Bone marrow (tissue), 2 donors: ENCODE measurements around the gene LRRTM4.

Experiments used
- DNase-seq, 2 donors: peaks; one replicate each; lab custom pipeline; 2025; lab: John Stamatoyannopoulos, UW

Gene LRRTM4

GRCh38 chr2:77521931-77522470, at the start of gene LRRTM4:
TSS of gene LRRTM4 (minus strand) at chr2:77522376.
- no peak for DNase-seq

DNA sequence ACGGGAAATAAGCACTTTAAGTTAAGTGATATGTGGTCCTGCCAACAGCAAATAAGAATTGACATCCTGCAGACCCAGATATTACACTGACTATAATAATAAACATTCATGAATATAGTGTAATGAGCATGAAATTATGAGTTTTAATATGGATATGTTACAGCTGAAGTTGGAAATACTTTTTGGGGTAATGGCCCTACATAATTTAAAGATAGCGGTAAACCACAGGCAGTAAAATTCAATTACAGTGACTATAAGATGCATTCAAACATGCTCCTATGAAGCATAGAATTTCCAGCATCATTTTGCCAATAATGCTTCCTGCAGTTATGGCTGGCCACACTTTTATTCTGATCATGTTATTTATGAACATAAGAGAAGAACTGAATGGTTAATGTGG, 49.4 kb upstream of the LRRTM4 start:
- DNase-seq, result no peak

- no peak for DNase-seq
These were observed 45.5 kb upstream of the LRRTM4 start for GRCh38 chr2:77567723-77568122.

DNA sequence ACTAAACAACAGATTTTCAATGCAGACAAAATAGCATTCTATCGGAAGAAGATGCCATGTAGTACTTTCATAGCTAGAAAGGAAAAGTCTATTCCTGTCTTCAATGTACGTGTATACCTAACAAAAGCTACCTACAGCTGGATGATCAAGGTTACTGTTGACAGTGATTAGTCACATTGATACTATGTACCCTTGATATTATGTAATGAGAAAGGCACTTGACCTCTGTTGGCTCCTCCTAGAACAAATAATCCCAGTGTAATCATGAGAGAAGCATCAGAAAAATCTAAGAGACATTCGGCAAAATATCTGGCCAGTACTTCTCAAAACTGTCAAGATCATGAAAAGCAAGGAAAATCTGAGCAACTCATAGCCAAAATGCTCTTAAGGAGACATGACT, 44.4 kb upstream of the LRRTM4 start:
- DNase-seq, result no peak

DNA sequence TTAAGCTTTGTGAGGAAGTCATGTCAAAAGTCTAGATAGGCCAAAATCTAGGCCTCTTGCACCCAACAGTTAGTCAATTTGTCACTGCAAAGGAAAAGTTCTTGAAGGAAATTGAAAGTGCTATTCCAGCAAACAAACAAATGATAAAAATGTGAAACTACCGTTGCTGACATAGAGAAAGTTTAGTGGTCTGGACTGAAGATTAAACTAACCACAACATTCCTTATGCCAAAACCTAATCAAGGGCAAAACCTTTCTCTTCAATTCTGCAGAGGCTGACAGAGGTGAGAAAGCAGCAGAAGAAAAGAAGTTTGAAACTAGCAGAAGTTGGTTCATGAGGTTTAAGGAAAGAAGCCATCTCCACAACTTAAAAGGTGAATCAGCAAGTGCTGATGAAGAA, 44.0 kb upstream of the LRRTM4 start:
- DNase-seq, result no peak

DNA sequence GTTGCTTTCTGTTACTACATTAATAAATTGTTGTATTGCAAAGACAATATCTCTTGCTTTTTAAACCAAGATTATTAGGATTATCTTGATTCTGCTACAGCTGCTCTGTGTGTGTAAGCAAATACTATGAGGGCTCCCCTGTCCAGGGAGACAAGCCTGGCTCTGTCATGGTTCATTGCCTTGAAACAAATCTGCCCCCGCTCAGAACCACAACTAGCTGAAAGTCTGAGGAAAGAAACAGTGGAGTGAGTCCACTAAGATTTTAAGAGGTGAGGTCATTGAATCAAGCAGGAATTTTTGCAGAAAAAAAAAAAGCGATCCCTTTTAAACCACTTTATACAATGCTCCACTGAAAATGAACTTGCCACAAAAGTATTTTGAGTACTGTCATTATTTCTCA, 30.8 kb upstream of the LRRTM4 start:
- no peak for DNase-seq

DNA sequence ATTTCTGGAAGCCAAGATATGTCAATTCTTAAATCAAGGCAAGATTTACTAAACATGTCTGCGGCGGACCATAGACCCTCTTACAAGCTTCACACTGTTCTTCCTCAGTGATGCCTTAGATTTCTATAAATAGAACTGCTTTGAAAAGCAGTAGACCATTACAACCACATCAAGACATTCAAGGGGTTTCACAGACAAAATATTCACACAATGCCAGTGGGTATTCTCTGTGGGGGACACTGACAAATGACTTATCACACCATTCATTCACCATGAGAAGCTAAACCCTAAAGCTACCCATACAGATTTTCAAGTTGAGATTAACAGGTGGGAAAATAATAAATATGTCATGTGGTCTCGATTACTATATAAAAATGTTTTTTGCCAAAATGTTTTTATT, 15.9 kb upstream of the LRRTM4 start:
- no peak for DNase-seq

DNA sequence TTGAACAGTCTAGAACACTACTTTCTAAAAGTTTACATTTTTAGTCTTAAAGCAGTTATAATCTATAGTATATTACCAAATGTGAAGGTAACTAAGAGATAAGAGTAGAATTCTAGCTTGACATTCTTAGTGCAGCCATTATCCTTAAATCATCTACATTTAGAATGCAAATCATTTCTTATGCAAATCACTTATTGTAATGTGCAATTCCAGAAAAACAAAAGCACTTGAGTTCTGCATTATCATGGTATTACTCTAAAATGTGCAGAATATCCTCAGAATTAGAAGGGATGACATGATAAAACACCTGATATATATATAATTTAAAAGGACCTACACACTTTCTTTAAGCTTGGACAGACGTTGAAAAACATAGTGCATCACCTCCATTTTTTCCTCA, 712 bp upstream of the LRRTM4 start:
- no peak for DNase-seq

DNA sequence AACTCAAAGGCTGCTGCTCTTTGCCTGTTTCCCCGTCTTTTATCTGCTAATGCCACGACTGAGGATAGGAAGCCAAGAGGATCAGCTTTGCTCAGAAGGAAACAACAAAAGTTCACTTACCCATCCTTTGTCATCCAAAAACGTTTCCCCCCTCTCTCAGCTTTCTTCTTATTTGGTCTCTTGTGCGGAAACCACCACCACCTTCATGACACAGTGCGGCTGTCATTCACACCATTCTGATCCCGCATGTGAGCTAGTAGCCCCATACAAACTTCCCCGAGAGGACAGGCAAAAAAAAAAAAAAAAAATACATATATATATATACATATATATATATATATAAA, 656 bp downstream of the LRRTM4 start:
- no peak for DNase-seq

DNA sequence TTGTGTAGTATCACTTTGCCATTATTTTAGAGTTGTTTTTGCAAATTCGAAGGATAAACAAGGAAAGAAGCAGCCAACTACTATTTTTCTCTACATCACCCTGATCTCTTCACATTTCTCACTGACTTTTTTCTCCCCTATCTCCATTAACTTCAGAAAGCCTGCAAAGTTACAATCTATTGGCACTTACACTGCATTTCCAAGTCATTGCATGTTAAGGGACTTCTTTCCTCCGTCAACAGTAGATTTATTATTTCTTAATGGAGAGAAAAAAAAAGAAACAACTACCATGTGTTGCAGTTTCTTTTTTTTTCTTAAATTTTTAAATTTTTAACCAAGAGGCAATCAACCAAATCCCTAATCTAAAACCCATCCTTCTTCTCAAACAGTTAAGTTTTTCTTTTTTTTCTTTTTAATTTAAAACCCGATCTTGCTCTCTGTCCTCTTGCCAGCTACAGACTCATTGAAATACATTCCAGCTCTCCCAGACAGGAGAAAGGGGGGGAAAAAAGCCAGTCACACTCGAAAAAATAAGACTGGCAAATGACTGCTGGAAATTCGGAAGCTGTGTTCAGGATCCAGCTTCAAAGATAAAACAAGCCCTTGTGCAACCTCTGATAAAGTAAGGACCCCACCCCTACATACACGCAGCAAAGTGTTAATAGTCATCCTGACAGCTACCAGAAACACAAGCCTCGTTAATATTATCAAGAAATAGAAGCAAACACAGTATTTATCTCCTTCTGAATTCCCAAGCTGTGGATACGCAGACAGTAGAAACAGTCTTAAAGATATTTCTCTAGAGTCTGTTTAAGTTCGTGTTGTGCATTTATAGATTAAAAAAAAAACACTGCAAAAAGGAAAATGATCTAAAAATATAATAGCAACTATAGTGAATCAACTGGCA, 1.3 kb downstream of the LRRTM4 start:
- DNase-seq, result no peak

DNA sequence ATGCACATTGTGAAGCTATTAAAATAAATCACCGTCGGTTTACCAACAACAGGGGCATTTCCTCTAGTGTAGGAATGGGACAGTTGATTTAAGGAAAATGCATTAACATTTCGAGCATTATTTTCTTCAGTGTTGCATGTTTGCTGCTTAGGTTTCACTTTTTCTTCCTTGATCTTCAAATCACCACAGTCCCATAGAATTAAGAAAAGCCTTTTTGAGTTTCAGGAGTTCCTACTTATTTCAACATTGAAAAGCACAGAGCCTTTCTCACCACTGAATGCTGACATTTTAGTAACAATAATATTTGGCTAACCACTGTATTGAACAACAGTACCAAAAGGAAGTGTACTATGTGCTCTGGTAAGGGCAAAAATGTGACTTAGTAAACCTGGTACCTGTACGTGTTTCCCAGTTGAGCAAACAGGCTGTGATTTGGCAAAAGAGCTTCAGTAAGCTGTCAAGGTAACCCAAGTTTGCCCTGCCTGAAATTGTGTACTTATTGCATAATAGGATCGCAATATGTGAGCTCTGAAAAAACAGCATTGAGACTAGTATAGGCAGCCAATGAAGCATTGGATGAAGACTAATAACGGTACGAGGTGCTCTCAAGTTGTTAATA, 2.2 kb downstream of the LRRTM4 start:
- DNase-seq, result no peak

- no peak for DNase-seq
These were observed 2.9 kb downstream of the LRRTM4 start for GRCh38 chr2:77519164-77519887.

DNA sequence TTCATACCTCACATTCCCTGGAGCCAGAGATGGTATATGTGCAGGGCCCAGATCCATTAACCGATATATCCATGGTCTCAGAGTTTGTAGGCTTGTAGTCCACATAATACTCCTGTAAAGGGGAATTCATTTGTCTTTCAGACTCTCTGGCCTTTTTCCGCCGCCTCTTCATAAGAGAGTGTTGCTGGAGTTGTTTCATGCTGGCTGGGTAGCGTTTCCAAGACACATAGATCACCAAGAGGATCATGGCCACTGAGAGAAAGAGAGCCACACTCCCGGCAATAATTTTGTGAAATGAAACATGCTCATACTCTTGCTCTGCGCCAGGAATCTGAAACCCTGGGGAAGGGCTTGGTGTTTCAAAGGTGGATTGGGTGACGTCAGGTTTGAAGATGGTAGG, 3.9 kb downstream of the LRRTM4 start:
- no peak for DNase-seq

GRCh38 chr2:77513191-77513590, 9.0 kb downstream of the LRRTM4 start:
- no peak for DNase-seq

- no peak for DNase-seq
These were observed 9.7 kb downstream of the LRRTM4 start for GRCh38 chr2:77512507-77512906.

- no peak for DNase-seq
These were observed 13.7 kb downstream of the LRRTM4 start for GRCh38 chr2:77508511-77508910.

DNA sequence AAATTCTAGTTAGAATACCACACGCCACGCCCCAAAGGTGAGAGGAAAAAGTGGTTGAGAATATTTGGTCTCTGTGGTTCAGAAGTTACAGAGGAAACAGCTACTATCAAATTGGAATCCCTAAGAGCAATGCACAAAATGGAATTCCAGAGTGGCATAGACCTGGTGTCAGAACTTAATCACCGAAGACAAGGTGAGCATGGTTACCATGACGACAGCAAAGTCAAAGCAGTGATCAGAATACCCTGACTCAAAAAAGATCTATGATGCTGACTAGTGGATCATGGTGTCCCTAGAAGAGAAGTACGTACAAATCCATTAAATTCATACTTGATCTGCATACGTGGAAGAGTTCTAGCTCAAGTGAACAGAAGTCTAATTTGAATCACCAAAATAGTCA, 14.5 kb downstream of the LRRTM4 start:
- no peak for DNase-seq

DNA sequence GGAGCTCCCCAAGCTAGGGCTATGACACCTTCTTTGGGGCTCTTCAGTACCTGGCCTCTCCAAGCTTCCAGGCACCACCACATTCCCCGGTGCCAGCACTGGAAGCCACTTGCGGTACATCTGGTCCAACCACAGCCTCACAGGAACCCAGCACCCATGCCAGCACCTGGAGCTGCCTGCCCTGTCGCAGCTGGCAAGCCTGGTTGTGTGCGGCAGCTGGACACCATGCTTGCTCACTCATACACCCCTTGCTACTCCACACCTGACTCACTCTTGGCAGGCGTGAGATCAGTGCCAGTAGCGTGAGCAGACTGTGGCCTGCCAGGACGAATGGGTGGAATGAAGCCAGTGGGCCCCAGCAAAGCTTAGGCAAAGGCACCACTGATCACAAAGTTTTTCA, 34.0 kb downstream of the LRRTM4 start:
- no peak for DNase-seq

DNA sequence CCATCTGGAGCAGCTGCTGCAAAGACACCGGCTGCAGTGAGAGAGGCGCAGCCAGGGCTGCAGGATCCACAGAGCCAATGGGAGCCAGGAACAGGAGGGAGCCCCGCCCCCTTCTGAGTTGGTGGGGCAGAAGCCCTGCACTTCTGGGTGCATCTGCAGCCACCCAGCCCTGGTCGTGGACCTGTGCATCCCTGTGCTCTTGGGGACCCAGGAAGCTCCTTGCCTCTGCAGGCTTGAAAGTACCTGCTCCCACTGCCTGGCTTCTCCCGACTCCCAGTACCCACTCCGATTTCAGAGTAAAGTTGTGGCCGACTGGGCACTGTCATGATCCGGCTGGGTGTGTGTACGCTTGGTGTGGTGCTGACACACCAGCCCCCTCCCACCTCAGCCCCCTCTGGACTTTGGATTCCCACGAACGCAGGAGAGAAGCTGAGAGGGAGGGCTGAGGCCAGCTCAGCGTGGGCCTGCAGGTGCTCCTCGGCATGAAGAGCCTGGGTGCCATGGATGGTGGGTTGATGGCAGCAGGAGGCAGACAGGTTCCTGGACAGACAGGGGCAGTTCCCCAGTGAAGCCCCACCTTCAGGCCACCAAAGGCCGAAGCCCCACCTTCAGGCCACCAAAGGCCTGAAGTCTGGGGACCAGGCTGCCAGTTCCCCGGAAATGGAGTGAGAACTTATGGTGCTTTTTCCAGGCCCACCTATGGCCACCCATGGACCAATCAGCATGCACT, 34.9 kb downstream of the LRRTM4 start:
- DNase-seq, result no peak

- DNase-seq, result no peak
These were observed 38.1 kb downstream of the LRRTM4 start for GRCh38 chr2:77484026-77484425.

DNA sequence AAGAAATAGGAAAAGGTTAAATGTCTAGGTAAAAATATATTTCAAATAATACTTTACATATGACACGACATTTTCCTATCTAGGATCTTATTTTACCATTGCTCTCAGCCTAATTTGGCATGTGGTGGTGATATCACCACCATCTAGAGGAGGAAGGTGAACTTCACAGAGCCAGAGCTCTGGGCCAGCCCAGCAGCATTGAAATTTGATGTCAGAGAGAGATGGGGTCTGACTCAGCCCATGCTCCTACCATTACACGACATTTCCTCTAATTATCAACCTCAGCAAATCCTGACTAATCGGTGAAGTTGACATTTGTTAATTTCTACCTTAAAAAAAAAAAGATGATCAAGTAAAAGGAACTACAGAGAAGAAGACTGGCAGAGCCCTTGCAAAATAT, 42.3 kb downstream of the LRRTM4 start:
- DNase-seq, result no peak

- DNase-seq, result no peak
These were observed 42.8 kb downstream of the LRRTM4 start for GRCh38 chr2:77479395-77479794.
